ENCODE results near the gene SERINC5. TPM values are rescaled to one million over a fixed set of nuclear protein-coding genes. Genes with fewer than 3 reads are reported as not detected.

Gene SERINC5
- total and polyA plus RNA-seq, 2 donors (not counting 3 experiments of a cell fraction or from before 2014, with no cell fraction given): 3.2 to 10.1 TPM

DNA sequence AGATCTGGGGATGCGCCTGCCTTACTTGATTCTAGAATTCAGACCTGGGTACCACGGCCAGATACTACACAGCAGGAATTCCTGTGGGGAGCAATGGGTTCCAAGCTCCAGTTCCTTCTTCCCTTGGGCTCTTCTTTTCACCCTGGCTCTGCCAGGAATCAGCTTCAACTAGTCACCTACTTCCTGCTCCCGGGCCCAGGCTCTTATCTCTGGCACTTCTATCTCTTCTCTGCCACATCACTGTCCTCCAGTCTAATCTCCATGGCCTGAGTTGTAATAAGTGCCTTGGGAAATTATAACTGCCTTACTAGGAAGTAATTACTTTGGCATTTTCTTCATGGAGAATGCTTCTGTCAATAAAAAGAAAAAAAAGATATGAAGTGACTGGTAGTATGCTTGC is 26.2 kb upstream of the SERINC5 start:
- CTCF ChIA-PET: no interaction called here
- Histone ChIP-seq H3K79me2 (ENCODE audit: control insufficient read depth, insufficient read depth, low read length) (no peaks in the 10 kb centered on the region), H3K4me1 (ENCODE audit: control insufficient read depth, extremely low read depth, insufficient read depth, low read length) (no peaks in the 10 kb centered on the region), H2AFZ (ENCODE audit: low read depth, low read length) (no peak overlapping the region), H3K27ac (ENCODE audit: insufficient read depth, low read depth, low read length) (no peak overlapping the region), H3K4me3 (replicated peaks in 1 of 3; ENCODE audit: insufficient read depth in 1 of 3, low read depth in 1 of 3, low read length in 3 of 3) (no peak overlapping the region), H3K4me2 (ENCODE audit: insufficient read depth, low read length) (no peak overlapping the region), H3K36me3 (ENCODE audit: control insufficient read depth in 2 of 2, extremely low read depth in 1 of 2, insufficient read depth in 2 of 2, low read length in 2 of 2) (no peaks in the 10 kb centered on the region), H3K9ac (replicated peaks; ENCODE audit: extremely low read depth, insufficient read depth, low read length) (no peak overlapping the region), H3K9me3 (replicated peaks; ENCODE audit: control insufficient read depth, insufficient read depth, low read length) (no peaks in the 10 kb centered on the region), H3K9me1 (replicated peaks; ENCODE audit: control insufficient read depth, extremely low read depth, insufficient read depth, low read length) (no peaks in the 10 kb centered on the region), H3K27me3 (ENCODE audit: control insufficient read depth in 2 of 2, insufficient read depth in 2 of 2, low read length in 2 of 2) (no peaks in the 10 kb centered on the region), H4K20me1 (replicated peaks; ENCODE audit: control insufficient read depth, extremely low read depth, insufficient read depth, low read length) (no peaks in the 10 kb centered on the region)
- POLR2A ChIA-PET: no interaction called here
- TF ChIP-seq POLR2AphosphoS5 (IDR thresholded peaks at IDR 0.05; ENCODE audit: insufficient read depth, low read depth, low read length) (no peak), JUN (IDR thresholded peaks at IDR 0.05; ENCODE audit: borderline replicate concordance, insufficient read depth, insufficient read length, low read depth) (no peak), MYC (IDR thresholded peaks at IDR 0.05; ENCODE audit: low read depth, low read length) (no peak), CTCF (IDR thresholded peaks at IDR 0.05; ENCODE audit: extremely low read depth in 1 of 2, insufficient read depth in 1 of 2, low read depth in 1 of 2, low read length in 2 of 2) (no peak), EZH2 (IDR thresholded peaks at IDR 0.05; ENCODE audit: borderline replicate concordance, low read depth, low read length, severe bottlenecking) (no peak), GATA2 (IDR thresholded peaks at IDR 0.05; ENCODE audit: insufficient read depth, insufficient read length, low read depth, low read length) (no peak), FOS (IDR thresholded peaks at IDR 0.05; ENCODE audit: borderline replicate concordance, insufficient read depth, low read length) (no peak), POLR2A (IDR thresholded peaks at IDR 0.05; ENCODE audit: low read depth, low read length) (no peak)
- TF ChIP-seq, protein P1, sequence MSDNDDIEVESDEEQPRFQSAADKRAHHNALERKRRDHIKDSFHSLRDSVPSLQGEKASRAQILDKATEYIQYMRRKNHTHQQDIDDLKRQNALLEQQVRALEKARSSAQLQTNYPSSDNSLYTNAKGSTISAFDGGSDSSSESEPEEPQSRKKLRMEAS (IDR thresholded peaks at IDR 0.05; ENCODE audit: insufficient read depth, insufficient read length): no peak
- dilution Hi-C loops (cut with MboI; ENCODE audit: extremely low pct_ligation_motif_present, low sequenced_read_pairs): no loop called here
- intact Hi-C loops (cut with micrococcal nuclease): no loop called here
- FAIRE-seq: no peak
- no TSS peak for BruUV-seq (replicated peaks)
- DNase-seq (ENCODE audit: low read depth, low spot score): no peak

Measured in endothelial cell of umbilical vein (primary cell).